Measurements from ENCODE around the gene MTIF2.
"Not testable (repeated sequence)": the region's sequence is repeated elsewhere in the genome, so short reads cannot be mapped to it uniquely, and the experiment has no call there.

Gene MTIF2

DNA sequence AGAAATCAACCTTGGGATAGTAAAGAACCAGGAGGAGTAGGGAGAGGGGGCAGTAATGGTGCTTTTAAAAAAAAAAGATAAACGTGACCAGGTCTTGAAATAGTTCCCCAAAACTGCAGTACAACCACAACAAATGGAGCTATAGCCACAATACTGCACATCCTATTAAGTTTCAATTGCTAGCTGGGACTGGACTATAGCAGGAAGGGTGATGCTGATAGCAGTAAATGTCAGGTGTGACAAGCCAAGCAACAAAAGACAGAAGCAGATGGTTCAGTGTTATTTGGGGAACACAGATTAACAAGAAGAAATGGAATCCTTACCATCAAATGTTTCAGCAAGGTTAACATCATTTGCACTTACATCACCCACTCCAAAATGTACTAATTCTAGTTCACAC is 26.4 kb downstream of the MTIF2 start:
- ATAC-seq (no peak), DNase-seq (no peak)

DNA sequence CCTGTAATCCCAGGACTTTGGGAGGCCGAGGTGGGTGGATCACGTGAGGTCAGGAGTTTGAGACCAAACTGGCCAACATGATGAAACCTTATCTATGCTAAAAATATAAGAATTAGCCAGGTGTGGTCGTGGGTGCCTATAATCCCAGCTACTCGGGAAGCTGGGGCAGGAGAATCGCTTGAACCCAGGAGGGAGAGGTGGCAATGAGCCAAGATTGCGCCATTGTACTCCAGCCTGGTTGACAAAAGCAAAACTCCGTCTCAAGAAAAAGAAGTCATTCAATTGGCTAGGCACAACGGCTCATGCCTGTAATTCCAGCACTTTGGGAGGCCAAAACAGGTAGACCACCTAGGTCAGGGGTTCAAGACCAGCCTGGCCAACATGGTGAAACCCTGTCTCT is 27.4 kb downstream of the MTIF2 start:
- ATAC-seq, result not testable (repeated sequence)

GRCh38 chr2:55239656-55240222 is 29.3 kb downstream of the MTIF2 start:
- ATAC-seq (no peak), DNase-seq (no peak)

More for the DNA sequence above, 27.4 kb downstream of the MTIF2 start:
- DNase-seq, result not testable (repeated sequence)

GRCh38 chr2:55236992-55237543 is 32.0 kb downstream of the MTIF2 start:
- no peak for ATAC-seq

DNA sequence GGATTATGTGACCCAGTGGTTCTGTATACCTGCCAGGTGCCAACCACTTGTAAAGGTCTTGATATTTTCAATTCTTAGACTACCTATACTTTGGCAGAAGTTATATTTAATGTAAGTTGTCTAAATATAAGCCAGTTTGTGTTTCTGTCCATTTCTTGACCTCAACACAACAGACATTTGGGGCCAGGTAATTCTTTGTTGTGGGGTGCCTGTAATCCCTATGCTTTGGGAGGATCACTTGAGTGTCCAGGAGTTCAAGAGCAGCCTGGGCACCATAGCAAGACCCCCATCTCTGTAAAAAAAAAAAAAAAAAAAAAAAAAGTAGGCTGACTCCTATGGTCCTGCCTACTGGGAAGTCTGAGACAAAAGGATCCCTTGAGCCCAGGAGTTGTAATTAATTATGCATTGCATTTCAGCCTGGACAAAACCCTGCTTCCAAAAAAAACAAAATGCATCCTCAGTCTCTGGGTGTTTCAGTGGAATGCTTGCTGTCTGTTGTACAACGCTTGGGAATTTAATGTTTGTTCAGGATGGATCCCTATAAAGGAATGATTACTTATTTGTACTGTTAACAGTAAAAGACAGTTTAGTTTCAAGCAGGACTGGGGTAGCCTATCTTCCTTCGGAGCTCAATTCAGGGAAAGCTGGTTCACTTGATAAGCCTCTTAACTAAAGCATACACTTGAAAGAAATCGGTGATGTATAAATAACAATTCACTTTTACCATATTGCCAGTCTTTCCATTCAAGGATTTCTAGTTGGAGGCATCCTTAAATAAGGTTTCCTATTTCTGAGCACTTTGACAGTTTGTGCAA is 33.1 kb downstream of the MTIF2 start:
- DNase-seq (no peak), ATAC-seq (no peak)

More at GRCh38 chr2:55236992-55237543, 32.0 kb downstream of the MTIF2 start:
- DNase-seq, result no peak

- no peak for ATAC-seq
- DNase-seq, result no peak
These were observed 35.4 kb downstream of the MTIF2 start for GRCh38 chr2:55233658-55233940.

DNA sequence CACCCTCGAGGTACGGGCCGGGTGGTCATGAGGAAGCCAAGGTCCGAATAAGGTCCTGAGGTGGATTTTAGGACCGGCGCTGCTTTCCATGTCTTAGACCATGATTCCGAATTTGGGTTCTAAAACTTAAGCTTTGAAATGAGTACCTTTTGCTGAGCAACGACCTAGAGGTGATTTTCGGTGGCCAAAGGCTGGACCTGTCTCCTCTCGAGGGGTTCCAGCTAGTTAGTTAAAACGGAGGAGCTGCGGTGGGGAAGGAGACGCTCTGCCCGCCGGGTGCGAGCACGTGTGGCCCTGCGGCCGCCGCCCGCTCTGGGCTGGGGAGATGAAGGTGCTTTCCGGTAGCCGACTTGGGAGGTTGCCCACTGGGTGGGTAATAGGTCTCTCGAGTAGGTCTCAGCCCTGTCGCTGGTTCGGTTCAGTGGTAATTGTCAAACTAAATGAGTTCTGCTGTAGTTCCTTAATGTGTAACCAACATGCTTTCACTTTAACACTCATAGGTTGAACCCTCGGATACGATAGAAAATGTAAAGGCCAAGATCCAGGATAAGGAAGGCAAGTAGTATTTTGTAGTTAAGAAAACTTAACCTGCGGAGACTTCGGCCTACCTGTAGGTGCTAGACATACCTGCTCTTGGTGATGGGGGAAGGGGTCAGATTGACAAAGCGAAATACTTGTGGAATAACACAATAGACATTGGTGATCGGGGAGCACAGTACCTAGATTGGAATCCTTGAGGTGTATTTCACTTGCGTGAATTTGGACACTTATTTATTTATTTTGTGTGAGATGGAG is 36.0 kb downstream of the MTIF2 start:
- DNase-seq (peak; percentile 51), ATAC-seq (peak; percentile 31)

DNA sequence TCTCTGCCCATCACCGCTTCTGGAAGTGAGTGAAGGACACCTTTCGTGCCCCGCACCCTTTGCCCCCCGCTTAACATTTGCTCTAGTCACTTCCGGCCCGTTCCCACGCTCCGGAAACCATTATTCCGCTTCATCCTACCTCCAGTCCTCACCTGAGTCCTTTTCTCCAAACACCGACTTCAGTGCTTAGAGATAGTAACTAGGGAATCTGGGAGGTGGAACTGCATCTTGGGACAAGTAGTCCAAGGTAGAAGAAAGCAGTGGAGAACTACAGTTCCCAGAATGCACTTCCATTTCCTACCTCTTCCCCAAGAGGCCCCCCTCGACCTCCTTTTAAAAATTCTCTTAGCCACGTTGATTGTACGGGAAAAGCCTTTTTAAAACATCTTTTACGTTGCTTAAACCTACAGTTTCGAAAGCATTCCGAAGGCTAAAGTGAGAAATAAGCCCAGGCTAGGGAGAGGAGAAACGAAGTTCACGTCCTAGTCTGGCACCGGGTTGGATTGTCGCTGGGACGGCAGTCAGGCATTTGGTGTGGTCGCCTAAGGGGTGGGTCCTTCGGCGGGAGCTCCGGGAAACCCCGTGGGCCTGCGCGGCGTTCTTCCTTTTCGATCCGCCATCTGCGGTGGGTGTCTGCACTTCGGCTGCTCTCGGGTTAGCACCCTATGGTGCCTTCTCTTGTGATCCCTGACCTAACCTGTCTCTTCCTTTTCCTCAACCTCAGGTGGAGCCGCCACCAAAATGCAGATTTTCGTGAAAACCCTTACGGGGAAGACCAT is 36.8 kb downstream of the MTIF2 start, which contains the start of the genes CLHC1 and RPS27A:
Gene CLHC1, minus strand, starts transcription at position 210 of the 779 bp plus-strand sequence. CDS start 9,882 bp downstream, outside the sequence.
Gene RPS27A, plus strand, starts transcription at position 605 of the 779 bp plus-strand sequence. Its CDS starts 137 bp downstream, at position 742.
- DNase-seq, result peak; percentile 96
- ATAC-seq, result peak; percentile 90

DNA sequence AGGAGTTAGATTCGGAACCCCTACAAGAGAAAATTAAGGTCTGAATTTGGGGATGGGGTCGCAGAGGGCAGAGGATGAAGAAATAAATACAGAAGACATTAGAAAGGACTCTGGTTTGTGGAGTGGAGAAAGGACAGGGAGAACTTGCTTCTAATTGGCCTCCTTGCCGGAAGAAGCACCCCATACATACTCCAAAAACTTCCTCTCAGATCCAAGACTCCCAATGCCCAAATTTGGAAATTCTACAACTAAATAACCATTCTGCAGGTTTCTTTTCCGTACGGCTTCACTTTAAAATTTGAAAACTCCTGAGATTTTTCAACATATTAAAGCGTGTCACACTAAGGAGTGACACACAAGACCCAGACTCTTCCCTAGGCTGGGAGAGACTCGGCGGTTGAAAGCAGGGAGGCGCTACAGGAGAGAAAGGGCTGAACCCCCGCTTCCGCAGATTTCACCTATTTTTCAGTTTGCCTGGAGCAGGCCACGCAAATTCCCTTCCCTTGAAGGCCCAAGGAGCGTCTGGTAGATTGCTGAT is 37.4 kb downstream of the MTIF2 start:
- no peak for ATAC-seq
- no peak for DNase-seq

DNA sequence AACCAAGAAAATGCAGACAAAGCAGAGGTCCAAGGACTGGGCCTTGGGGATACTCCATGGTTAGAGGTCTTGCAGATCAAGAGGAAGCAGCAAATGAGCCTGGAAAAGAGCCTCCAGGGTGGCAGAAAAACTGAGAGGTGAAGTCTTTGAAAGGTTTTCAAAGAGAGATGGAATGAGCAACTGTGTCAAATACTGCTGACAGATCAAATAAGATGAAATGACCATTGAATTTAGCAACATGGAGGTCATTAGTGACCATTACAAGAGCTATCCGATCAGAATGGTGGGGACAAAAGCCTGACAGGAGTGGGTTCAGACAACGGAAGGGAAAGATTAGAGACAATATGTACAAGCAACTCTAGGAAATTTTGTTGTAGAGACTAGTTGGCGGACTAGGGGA is 38.5 kb downstream of the MTIF2 start:
- DNase-seq (no peak), ATAC-seq (no peak)

- ATAC-seq (no peak), DNase-seq (no peak)
These were observed 39.8 kb downstream of the MTIF2 start for GRCh38 chr2:55229221-55229620.

- ATAC-seq, result no peak
These were observed 40.8 kb downstream of the MTIF2 start for GRCh38 chr2:55228226-55228563.

DNA sequence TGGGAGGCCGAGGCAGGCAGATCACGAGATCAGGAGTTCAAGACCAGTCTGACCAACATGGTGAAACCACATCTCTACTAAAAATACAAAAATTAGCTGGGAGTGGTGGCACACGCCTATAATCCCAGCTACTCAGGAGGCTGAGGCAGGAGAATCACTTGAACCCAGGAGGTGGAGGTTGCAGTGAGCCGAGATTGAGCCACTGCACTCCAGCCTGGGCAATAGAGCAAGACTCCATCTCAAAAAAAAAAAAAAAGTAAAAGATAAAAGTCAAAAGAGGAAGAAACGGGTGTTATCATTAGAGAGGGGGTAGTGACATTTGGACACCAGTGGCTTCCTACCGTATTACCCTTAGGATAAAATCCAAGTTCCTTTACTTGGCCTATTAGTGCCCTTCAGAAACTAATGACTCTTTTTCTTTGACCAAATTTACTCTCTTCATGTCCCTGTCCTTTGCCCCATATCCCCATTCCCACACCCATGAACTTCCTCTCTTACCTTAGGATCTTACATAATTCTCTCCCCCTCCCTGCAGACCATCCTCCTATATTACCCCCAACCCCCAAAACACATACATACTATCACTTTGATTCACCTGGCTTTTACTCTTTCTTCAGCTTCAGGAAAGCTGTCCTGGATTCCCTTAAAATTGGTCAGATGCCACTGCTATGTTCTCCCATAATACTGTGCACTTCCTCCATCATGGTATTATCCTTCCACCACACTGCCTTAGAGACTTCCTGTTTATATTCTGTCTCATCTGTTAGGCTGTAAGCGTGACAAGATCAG is 41.4 kb downstream of the MTIF2 start:
- not testable (repeated sequence) for DNase-seq, ATAC-seq

More at GRCh38 chr2:55228226-55228563, 40.8 kb downstream of the MTIF2 start:
- DNase-seq, result no peak

GRCh38 chr2:55225481-55226020 is 43.5 kb downstream of the MTIF2 start:
- ATAC-seq (no peak), DNase-seq (no peak)

GRCh38 chr2:55224761-55225261 is 44.2 kb downstream of the MTIF2 start:
- DNase-seq (no peak), ATAC-seq (no peak)

DNA sequence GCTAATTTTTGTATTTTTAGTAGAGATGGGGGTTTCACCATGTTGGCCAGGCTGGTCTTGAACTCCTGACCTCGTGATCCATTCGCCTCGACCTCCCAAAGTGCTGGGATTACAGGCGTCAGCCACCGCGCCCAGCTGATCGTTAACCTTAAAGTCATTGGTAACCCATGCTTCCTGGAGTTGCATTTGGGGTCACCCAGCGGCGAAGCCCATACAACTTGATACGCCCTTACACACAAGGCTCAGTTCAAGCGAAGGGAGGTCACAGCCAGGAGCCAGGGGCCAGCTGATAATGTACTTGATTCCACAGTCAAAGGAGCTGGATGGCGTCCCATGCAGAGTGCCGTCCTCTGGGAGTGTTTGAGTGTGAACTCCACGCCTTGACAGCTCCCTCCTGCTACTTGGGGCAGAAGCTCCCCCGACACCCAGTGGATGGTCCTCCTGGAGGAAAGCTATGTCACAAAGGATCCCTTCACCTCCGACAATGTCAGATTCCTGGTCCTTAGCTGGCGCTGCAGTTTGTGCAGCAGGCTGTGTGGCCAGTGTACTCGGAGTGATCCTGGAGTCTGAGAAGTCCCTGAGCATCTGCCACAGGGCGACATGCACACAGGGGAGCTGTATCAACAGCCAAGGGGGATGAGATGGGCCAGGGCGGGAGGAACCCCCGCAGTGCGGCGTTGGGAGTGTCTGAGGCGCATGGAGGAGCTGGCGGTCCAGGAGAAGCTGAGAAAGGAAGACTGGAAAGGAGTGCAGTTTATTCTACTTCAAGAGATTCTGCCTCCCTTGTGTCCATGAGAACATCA is 44.9 kb downstream of the MTIF2 start:
- DNase-seq (peak; percentile 17), ATAC-seq (no peak)

GRCh38 chr2:55213822-55214221 is 55.2 kb downstream of the MTIF2 start:
- no peak for DNase-seq
- no peak for ATAC-seq

DNA sequence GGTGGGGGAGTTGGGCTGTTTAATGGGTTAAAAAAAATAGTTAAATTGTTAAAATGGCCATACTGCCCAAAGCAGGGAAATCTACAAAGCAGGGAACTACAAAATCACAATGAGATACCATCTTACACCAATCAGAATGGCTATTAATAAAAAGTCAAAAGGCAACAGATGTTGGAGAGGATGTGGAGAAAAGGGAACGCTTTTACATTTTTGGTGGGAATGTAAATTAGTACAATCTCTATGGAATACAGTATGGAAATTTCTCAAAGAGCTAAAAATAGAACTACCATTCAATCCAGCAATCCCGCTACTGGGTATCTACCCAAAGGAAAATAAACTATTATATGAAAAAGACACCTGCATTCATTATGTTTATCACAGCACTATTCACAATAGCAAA is 64.1 kb downstream of the MTIF2 start:
- ATAC-seq (no peak), DNase-seq (no peak)

DNA sequence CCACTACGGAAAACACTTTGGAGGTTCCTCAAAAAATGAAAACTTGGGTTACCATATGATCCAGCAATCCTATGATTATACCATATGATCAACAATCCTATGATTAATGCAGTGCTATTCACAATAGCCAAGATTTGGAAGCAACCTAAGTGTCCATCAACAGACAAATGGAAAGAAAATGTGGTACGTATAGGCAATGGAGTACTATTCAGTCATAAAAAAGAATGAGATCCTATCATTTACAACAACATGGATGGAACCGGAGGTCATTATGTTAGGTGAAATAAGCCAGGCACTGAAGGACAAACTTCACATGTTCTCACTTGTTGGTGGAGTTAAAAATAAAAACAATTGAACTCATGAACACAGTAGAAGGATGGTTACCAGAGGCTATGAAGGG is 64.5 kb downstream of the MTIF2 start:
- no peak for DNase-seq
- ATAC-seq, result no peak
